Cardiac muscle cell (in vitro differentiated cells and primary cell): ENCODE measurements around the gene ZDHHC17. TPM values are rescaled to one million over a fixed set of nuclear protein-coding genes. Genes with fewer than 3 reads are reported as not detected.

ENCODE experiments used
- DNase-seq, 2 donors: peaks; one replicate each; pipeline versions ENCODE4 v3.0.0 to v3.0.0-alpha.2; 2010 to 2017; ENCODE audit warnings: low read depth in 1 of 2, low spot score in 1 of 2
- H3K27ac ChIP-seq: fragments of 200-600 bp; sonication (generic); 2 replicates; pipeline ENCODE4 v1.5.1; 2016
- H3K27me3 ChIP-seq: fragments of 200-600 bp; sonication (generic); 2 replicates; pipeline ENCODE4 v1.6.0; 2016; ENCODE audit warnings: control low read depth
- H3K36me3 ChIP-seq: fragments of 200-600 bp; sonication (generic); 2 replicates; pipeline ENCODE4 v1.5.1; 2016; ENCODE audit warnings: control low read depth
- H3K4me1 ChIP-seq: fragments of 200-600 bp; sonication (generic); 2 replicates; pipeline ENCODE4 v1.8.1; 2017; ENCODE audit warnings: low read depth, mild to moderate bottlenecking, mixed run types
- H3K4me3 ChIP-seq: fragments of 200-600 bp; sonication (generic); 2 replicates; pipeline ENCODE4 v1.5.1; 2016; ENCODE audit warnings: mild to moderate bottlenecking
- H3K9me3 ChIP-seq: fragments of 200-600 bp; sonication (generic); 2 replicates; pipeline ENCODE4 v1.5.1; 2017; ENCODE audit warnings: low read depth, mild to moderate bottlenecking, control low read depth
- CTCF ChIP-seq: IDR thresholded peaks from 2 replicates; pipeline ENCODE4 v1.5.1; 2012; ENCODE audit warnings: low read depth, mild to moderate bottlenecking, low read length
- polyA plus RNA-seq: library from polyadenylated mRNA; unstranded; fragments of >200 nt; fragmentation: Nextera tagmentation; extraction: Ambion mirVana; gene quantifications from 2 replicates; pipeline ENCODE4 v1.2.1, GENCODE V29; 2016
- total RNA-seq: library from RNA; depleted of rRNA; stranded (reverse); fragments of >200 nt; gene quantifications from 2 replicates; pipeline ENCODE4 v1.2.3, GENCODE V29; 2016

The ZDHHC17 gene
- total and polyA plus RNA-seq, 2 experiments from 2014 or later, result 21.1 to 29.5 TPM

- Histone ChIP-seq H3K4me1 (no peaks in the 10 kb centered on the region), H3K4me3 (no peak overlapping the region), H3K36me3 (no peaks in the 10 kb centered on the region), H3K27me3 (no peaks in the 10 kb centered on the region), H3K27ac (no peak overlapping the region), H3K9me3 (no peaks in the 10 kb centered on the region)
- no peak for DNase-seq
- no peak for TF ChIP-seq CTCF
Measured at GRCh38 chr12:76899522-76899921, 135.6 kb downstream of the ZDHHC17 start.

- H3K27me3 ChIP-seq, result no peaks in the 10 kb centered on the region
- H3K4me1 ChIP-seq, result no peaks in the 10 kb centered on the region
- no peak for DNase-seq
- H3K27ac ChIP-seq, result no peak overlapping the region
- no peak for TF ChIP-seq CTCF
- no peaks in the 10 kb centered on the region for H3K9me3 ChIP-seq
- H3K4me3 ChIP-seq, result no peak overlapping the region
- no peaks in the 10 kb centered on the region for H3K36me3 ChIP-seq
Measured at GRCh38 chr12:76901628-76902380, 137.9 kb downstream of the ZDHHC17 start.

Other genes starting within 250 kb of the ZDHHC17 start
- 38.5 and 143 TPM in 2 replicates for gene OSBPL8, start 204.3 kb upstream of the ZDHHC17 start, total RNA-seq
- gene OSBPL8, start 204.3 kb upstream of the ZDHHC17 start, polyA plus RNA-seq, result 25.6 and 41.0 TPM in 2 replicates
- 257 and 295 TPM in 2 replicates for gene CSRP2, start 114.9 kb downstream of the ZDHHC17 start, total RNA-seq
- 420 and 558 TPM in 2 replicates for gene CSRP2, start 114.9 kb downstream of the ZDHHC17 start, polyA plus RNA-seq